GM12872 (cell line): ENCODE data around the gene PSMC3.

Source experiments
- TF ChIP-seq, protein P1 (sequence below): IDR thresholded peaks from 3 replicates; pipeline ENCODE4 v1.5.1; 2011; ENCODE audit warnings: low read depth, mild to moderate bottlenecking, low read length, moderate library complexity; ENCODE audit not compliant: insufficient read depth

PSMC3 gene

DNA sequence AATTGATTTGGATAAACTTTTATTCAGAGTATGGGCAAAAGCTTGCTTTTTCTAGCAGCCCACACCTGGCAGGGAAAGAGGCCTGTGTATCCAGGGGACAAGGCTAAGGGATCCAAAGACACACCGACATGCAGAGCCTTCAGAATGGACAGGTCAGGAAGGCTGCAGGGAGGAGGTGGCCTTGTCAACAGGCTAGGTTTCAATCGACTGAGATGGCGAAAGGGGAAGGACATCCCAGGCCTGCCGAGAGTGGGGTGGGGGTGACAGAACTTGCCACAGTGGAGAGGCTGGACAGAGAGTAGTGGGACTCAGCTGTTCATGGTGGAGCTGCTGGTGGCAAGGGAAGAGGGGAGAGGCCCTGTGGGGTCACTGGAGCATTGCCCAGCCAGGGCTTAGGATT, 23.1 kb downstream of the PSMC3 start:
- TF ChIP-seq, protein P1, sequence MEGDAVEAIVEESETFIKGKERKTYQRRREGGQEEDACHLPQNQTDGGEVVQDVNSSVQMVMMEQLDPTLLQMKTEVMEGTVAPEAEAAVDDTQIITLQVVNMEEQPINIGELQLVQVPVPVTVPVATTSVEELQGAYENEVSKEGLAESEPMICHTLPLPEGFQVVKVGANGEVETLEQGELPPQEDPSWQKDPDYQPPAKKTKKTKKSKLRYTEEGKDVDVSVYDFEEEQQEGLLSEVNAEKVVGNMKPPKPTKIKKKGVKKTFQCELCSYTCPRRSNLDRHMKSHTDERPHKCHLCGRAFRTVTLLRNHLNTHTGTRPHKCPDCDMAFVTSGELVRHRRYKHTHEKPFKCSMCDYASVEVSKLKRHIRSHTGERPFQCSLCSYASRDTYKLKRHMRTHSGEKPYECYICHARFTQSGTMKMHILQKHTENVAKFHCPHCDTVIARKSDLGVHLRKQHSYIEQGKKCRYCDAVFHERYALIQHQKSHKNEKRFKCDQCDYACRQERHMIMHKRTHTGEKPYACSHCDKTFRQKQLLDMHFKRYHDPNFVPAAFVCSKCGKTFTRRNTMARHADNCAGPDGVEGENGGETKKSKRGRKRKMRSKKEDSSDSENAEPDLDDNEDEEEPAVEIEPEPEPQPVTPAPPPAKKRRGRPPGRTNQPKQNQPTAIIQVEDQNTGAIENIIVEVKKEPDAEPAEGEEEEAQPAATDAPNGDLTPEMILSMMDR = no peak

DNA sequence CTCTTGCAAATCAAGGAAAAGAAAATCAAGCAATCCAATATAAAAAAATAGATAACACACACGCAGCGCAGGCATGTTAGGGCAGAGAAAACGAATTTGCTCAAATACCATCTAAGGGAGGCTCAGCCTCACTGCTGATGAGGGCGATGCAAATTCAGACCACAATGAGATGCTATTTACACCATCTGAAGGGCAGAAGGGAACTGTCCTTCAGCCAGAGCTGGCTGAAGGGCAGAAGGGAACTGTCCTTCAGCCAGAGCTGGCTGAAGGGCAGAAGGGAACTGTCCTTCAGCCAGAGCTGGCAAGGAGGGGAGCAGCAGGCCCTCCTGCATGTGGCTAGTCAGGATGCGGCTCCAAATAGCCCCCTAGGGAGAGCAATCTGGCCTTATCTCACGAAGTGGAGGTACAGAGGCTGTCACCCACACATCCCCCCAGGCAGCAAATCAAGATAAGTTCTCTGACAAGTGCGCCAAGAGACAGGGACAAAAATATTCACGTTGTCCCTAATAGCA, 25.4 kb downstream of the PSMC3 start:
- TF ChIP-seq, protein P1 = no peak

DNA sequence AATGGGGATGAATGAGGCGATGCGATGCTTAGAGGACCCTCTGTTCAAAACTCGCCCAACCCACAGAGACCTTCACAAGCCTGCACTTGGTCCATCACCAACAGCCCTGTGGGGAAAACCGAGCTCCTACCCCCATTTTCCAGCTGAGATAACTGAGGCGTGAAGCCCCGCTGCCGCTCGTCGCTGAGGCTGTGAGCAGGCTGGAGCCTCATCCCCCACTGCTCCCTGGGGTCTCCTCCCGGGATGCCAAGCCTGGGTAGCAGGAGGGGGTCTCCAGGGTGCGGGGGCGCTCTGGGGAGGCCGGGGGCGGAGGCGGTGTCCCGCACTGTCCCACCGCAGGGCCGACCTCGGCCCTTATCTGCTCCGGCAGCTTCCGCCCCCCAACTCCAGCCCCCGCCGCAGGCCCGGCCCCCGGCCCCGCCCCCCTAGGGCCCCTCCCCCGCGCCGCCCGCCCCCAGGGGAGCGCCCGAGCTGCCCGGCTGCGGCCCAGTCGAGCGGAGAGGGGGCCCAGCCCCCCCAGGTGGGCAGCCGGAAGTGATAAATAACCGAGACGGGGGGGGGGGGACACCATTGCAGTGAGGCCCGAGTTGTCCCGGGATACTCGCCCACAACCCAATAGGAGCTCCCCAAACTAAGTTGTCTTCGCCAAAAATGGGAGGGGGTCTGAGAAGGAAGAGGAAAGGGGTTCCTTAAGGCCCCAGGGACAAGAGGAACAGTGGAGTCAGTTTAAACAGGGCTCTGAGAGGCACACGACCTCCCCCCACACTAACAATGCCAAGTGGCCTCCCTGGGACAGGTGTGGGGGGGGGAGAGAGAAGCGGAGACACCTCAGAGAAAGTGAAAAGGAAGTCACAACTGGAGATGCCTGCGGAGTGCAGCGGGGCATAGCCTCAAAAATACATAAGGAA, 26.1 kb downstream of the PSMC3 start:
- TF ChIP-seq, protein P1 = no peak

DNA sequence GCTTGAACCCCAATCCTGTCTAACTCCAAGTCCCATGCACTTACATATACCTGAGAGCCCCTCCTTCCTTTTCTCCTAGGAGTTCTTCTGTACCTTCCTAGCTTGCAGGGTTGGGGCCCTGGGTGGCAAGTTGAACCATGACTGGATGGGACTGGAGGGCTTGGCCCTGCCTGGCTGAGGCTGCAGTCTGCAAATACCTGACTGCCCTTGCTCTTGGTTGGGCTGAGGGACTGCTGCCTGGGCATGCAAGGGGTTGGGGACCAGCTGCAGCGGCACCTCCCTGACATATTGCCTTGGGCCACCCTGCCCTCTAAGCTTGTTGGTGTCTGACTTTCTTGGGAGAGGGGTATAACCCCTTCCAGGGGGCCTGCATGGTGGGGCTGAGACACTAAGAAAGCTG, 27.7 kb downstream of the PSMC3 start:
- TF ChIP-seq, protein P1 = no peak

DNA sequence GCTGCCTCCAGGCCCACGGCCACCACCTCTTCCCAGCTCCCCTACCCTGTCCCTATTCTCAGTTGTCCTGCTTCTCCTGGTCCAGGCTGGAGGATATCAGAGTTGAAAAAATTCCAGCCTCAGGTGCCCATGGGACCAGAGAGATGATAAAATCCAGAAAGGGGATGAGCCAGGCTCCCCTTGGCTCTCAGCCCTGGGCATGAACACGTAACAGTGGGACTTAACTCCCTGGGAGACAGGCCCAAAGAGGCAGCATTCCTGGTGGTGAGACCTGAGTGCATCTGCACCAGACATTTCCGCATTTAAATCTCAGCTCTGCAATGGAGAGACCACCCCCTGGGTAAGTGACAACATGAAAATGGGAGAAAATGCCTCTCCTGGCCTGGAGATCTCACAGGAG, 28.2 kb downstream of the PSMC3 start:
- TF ChIP-seq, protein P1 = no peak

DNA sequence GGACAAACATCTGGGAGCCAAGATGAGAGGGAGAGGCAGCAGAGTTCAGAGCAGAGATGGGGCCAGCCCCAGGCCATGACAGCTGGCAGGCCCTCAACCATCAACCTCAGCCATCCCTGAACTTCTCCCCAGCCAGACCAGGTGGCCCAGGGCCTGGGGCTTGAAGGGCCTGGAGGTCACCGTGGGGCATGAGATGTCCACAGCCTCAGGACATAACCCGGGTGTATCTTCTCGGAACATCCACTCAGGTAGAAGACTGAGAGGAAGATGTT, 30.3 kb downstream of the PSMC3 start:
- TF ChIP-seq, protein P1 = no peak

DNA sequence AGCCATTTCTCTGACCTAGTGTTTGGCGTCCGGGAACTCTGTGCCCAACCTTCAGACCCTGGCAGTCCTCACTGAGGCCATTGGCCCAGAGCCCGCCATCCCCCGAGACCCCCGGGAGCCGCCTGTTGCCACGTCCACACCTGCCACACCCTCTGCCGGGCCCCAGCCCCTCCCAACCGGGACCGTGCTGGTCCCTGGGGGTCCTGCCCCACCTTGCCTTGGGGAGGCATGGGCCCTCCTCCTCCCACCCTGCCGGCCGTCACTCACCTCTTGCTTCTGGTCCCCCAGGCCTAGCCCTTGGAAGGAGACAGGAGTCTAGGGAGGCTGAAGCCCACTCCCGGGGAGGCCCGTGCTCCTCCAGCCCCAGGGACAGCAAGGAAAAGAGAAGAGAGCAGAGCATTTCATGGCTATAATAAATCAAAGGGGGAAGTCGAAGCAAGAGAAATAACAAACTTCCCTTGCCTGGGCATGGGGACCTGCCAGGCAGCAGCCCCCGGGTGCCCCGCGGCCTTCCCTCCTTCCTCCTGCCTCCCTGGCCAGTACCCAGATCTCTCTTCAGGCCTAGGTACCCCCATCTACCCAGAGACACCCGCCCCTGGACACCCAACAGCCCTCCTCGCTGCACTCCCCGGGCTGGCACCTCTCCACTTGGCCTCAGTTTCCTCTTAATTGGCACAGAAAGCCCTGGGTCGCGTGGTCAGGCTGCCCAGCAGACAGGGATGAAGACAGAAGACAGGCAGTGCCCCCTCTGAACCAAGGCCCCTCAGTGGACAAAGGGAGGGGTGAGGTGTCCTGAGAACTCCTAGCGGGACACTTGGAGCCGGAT, 30.8 kb downstream of the PSMC3 start:
- TF ChIP-seq, protein P1 = no peak
